CD4-positive, alpha-beta T cell treated with Interleukin-17A for 4 hours (primary cell): ENCODE measurements around the gene ORM1.

Experiments used
- DNase-seq: peaks from one replicate; pipeline ENCODE4 v3.0.0-alpha.2; 2020; ENCODE audit warnings: mixed read lengths

Gene ORM1

GRCh38 chr9:114287763-114288192 lies 35.1 kb upstream of the ORM1 start:
- DNase-seq, result no peak

- no peak for DNase-seq
Measured at GRCh38 chr9:114288193-114289091, 34.5 kb upstream of the ORM1 start.

GRCh38 chr9:114289106-114289505 lies 33.8 kb upstream of the ORM1 start:
- no peak for DNase-seq

- DNase-seq, result no peak
Measured at GRCh38 chr9:114289571-114290481, 33.1 kb upstream of the ORM1 start.

- DNase-seq, result no peak
Measured at GRCh38 chr9:114290561-114290986, 32.3 kb upstream of the ORM1 start.

GRCh38 chr9:114291064-114291474 lies 31.8 kb upstream of the ORM1 start:
- DNase-seq, result peak; percentile 76

- DNase-seq, result no peak
Measured at GRCh38 chr9:114291886-114292590, 30.9 kb upstream of the ORM1 start.

- DNase-seq, result no peak
Measured at GRCh38 chr9:114294664-114295063, 28.2 kb upstream of the ORM1 start.

GRCh38 chr9:114296338-114296737 lies 26.6 kb upstream of the ORM1 start:
- no peak for DNase-seq

GRCh38 chr9:114299286-114300152 lies 23.4 kb upstream of the ORM1 start:
- DNase-seq, result no peak

GRCh38 chr9:114300153-114300845 lies 22.6 kb upstream of the ORM1 start:
- DNase-seq, result no peak

- no peak for DNase-seq
Measured at GRCh38 chr9:114300846-114301797, 21.8 kb upstream of the ORM1 start.

GRCh38 chr9:114301798-114302565 lies 20.9 kb upstream of the ORM1 start:
- DNase-seq, result no peak

- DNase-seq, result no peak
Measured at GRCh38 chr9:114302727-114303126, 20.2 kb upstream of the ORM1 start.

GRCh38 chr9:114303571-114303970 lies 19.3 kb upstream of the ORM1 start:
- no peak for DNase-seq

- no peak for DNase-seq
Measured at GRCh38 chr9:114303977-114304376, 18.9 kb upstream of the ORM1 start.

- no peak for DNase-seq
Measured at GRCh38 chr9:114304416-114305188, 18.3 kb upstream of the ORM1 start.

GRCh38 chr9:114307899-114308267 lies 15.0 kb upstream of the ORM1 start:
- DNase-seq, result no peak
